Measurements from ENCODE around the gene NDUFV1.
"Not testable (repeated sequence)": the region's sequence is repeated elsewhere in the genome, so short reads cannot be mapped to it uniquely, and the experiment has no call there.

- not testable (repeated sequence) for TF ChIP-seq CTCF, POLR2AphosphoS5, POLR2A (IDR thresholded peaks at IDR 0.05)
These were observed 15.2 kb downstream of the NDUFV1 start for GRCh38 chr11:67621928-67622327.

All from sigmoid colon (tissue), 4 donors.